Progenitor cell of endocrine pancreas (in vitro differentiated cells): ENCODE data around the gene GATA5. TPM values are rescaled to one million over a fixed set of nuclear protein-coding genes. Genes with fewer than 3 reads are reported as not detected.

Source experiments
- DNase-seq: peaks from one replicate; pipeline ENCODE4 v3.0.0; 2021; ENCODE audit warnings: low spot score; ENCODE audit not compliant: unreplicated experiment
- H3K27ac Mint-ChIP-seq: 2 replicates; pipeline ENCODE4 v1.8.0; 2021; ENCODE audit warnings: mild to moderate bottlenecking, moderate library complexity, mixed read lengths
- H3K27me3 Mint-ChIP-seq: 2 replicates; pipeline ENCODE4 v1.8.0; 2021; ENCODE audit warnings: mixed read lengths
- H3K36me3 Mint-ChIP-seq: 2 replicates; pipeline ENCODE4 v1.8.0; 2022; ENCODE audit warnings: mixed read lengths; ENCODE audit not compliant: insufficient read depth
- H3K4me1 Mint-ChIP-seq: 2 replicates; pipeline ENCODE4 v1.8.0; 2021; ENCODE audit warnings: low read depth, mixed read lengths
- H3K4me3 Mint-ChIP-seq: 2 replicates; pipeline ENCODE4 v1.8.0; 2021; ENCODE audit warnings: low read depth, mild to moderate bottlenecking, moderate library complexity, mixed read lengths
- H3K9me3 Mint-ChIP-seq: 2 replicates; pipeline ENCODE4 v1.8.0; 2021; ENCODE audit warnings: low read depth, mixed read lengths
- CTCF ChIP-seq: fragments of 200-600 bp; sonication (generic); IDR thresholded peaks from one replicate; pipeline ENCODE4 v1.5.0; 2021; ENCODE audit warnings: antibody characterized with exemption, mild to moderate bottlenecking; ENCODE audit not compliant: unreplicated experiment
- total RNA-seq: library from RNA; stranded (reverse); gene quantifications from 2 replicates; pipeline ENCODE4 v1.2.1, GENCODE V29; 2021

Gene GATA5
- total RNA-seq, 1 donor from 2014 or later, result 3.8 TPM

- H3K27me3 Mint-ChIP-seq, result peaks cover 8% of the 10 kb centered on the region
- H3K9me3 Mint-ChIP-seq, result no peaks in the 10 kb centered on the region
- no peak overlapping the region for H3K27ac Mint-ChIP-seq
- H3K36me3 Mint-ChIP-seq, result no peaks in the 10 kb centered on the region
- TF ChIP-seq CTCF, result no peak
- H3K4me1 Mint-ChIP-seq, result peaks cover 29% of the 10 kb centered on the region
- H3K4me3 Mint-ChIP-seq, result no peak overlapping the region
- no peak for DNase-seq
Observed at GRCh38 chr20:62489932-62490263, 14.1 kb upstream of the GATA5 start.

- Mint-ChIP-seq H3K4me3 (no peak overlapping the region), H3K36me3 (no peaks in the 10 kb centered on the region), H3K27ac (no peak overlapping the region), H3K9me3 (no peaks in the 10 kb centered on the region), H3K27me3 (peaks cover 8% of the 10 kb centered on the region), H3K4me1 (peaks cover 29% of the 10 kb centered on the region)
- no peak for TF ChIP-seq CTCF
- no peak for DNase-seq
Observed at GRCh38 chr20:62489186-62489931, 13.6 kb upstream of the GATA5 start.

- Mint-ChIP-seq H3K4me1 (peaks cover 29% of the 10 kb centered on the region), H3K27me3 (peaks cover 8% of the 10 kb centered on the region), H3K4me3 (no peak overlapping the region), H3K9me3 (no peaks in the 10 kb centered on the region), H3K36me3 (no peaks in the 10 kb centered on the region), H3K27ac (no peak overlapping the region)
- TF ChIP-seq CTCF, result no peak
- no peak for DNase-seq
Observed at GRCh38 chr20:62488470-62488869, 12.7 kb upstream of the GATA5 start.

GRCh38 chr20:62487561-62488354 is 12.0 kb upstream of the GATA5 start:
- H3K4me3 Mint-ChIP-seq, result no peak overlapping the region
- peaks cover 30% of the 10 kb centered on the region for H3K4me1 Mint-ChIP-seq
- peaks cover 15% of the 10 kb centered on the region for H3K27me3 Mint-ChIP-seq

More at GRCh38 chr20:62487561-62488354, 12.0 kb upstream of the GATA5 start:
- H3K36me3 Mint-ChIP-seq, result no peaks in the 10 kb centered on the region
- no peak for TF ChIP-seq CTCF
- peak overlapping the region; percentile 71 for H3K27ac Mint-ChIP-seq
- DNase-seq, result no peak
- no peaks in the 10 kb centered on the region for H3K9me3 Mint-ChIP-seq
